GM21576 (cell line): ENCODE results near the gene MRPL52.
"Not testable (repeated sequence)": the region's sequence is repeated elsewhere in the genome, so short reads cannot be mapped to it uniquely, and the experiment has no call there.

Experiments used
- ATAC-seq: cut with Tn5 transposase; IDR thresholded peaks from one replicate; pipeline ENCODE4 v1.9.1; 2021; ENCODE audit warnings: mild to moderate bottlenecking, moderate library complexity; ENCODE audit not compliant: unreplicated experiment

MRPL52 gene

DNA sequence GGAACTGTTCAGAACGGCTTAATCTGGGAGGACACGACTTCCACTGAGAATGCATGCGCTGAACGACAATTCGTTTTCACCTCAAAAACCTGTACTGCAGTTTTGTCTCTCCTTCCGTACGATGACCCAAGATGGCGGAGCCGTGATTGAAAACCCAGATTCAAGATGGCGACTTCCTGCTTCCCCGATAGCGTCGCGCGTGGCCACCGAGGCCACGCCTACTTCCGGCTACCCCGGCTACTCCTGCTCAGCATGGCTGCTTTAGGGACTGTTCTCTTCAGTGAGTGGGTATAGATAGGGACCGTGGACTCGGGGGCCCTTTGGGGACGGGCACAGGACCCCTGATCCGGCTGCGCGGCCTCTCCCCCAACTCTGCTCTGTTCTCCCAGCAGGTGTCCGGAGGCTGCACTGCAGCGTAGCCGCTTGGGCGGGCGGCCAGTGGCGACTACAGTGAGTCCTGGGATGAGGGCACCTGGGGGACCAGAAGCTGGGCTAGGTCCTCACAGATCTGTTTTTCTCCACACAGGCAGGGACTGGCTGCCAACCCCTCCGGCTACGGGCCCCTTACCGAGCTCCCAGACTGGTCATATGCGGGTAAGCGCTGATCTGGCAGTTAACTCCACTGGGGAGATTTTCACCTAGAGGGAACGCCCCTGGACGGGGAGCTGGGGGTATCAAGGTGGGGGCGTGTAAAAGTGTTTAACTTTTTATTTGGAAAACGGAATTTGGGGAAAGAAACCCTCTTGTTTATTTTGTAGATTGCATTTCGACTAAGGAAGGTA, at the start of gene MRPL52:
Gene MRPL52, plus strand, starts transcription at position 227 of the 782 bp plus-strand sequence. Its CDS starts 26 bp downstream, at position 253.
- ATAC-seq, result peak; percentile 87

DNA sequence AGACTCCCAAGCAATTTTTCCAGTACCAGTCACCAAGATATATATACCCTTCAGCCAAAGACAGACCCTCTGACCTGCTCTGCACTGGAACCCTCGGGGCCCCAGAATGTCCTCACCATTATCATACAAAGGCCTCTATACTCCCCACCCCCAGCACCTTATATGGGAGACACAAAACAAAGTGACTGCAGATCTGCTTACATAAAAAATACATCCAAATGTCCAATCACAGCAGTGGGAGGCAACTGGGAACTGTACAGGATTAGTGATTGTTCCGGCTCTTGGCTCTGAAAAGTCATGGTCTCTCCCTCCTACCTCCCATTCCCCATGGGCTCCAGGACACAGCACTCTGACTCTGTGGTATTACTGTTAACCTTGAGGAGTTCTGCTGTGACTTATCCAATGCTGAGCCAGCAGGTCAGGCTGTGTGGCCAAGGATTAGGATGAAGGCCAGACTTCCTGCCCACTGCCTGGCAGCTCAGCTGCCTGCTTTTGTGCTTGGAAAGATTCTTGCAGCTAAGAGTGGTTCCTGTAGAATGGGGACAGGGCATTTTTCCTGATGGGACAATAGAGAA, 49.5 kb upstream of the MRPL52 start:
- no peak for ATAC-seq

DNA sequence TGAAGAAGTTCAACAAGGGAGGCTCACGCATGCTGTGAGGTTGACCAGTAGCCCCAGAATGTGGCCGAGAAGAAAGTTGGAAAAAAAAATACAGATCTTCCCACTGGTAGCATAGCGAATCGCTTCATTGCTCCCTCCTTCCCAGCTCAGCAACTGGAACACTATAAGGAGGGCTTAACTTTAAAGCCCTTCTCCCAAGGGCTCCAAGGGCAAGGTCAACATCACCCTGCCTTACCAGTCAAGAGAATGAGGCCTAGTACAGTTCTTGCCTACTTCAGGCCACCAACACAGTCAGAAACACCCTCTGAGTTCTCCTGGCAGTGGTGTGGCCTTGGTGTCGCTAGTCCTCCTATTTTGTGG, 48.8 kb upstream of the MRPL52 start:
- no peak for ATAC-seq

DNA sequence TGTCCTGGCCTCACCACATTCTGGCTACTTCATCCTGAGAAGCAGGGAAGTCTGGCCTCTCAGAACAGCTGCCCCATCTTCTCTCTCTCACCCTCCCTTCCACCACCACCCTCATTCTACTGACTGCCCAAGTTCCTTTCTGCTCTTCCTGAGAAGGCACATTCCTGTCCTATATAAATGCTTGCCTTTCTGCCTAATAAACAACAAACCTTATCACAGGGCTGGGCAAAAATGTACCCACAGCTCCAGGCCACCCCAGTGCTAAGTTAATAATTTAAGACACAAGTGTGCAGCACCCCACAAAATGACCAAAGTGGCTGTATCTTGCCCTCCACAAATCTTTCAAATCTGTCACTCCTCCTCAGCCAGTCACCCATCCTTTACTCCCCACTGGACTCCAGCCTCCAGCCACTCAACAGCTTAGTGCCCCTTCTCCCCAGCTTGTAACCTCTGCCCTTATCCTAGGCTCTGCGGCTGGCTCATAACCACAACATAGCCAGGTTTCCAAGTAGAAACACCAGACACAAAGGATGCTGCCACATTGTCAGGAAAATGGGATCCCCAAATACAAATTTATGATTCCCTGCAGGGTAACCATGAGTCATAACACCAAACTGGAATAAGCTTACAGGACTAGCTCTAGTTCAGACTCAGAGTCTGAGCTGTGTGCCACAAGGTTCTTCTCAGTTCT, 48.2 kb upstream of the MRPL52 start:
- no peak for ATAC-seq

DNA sequence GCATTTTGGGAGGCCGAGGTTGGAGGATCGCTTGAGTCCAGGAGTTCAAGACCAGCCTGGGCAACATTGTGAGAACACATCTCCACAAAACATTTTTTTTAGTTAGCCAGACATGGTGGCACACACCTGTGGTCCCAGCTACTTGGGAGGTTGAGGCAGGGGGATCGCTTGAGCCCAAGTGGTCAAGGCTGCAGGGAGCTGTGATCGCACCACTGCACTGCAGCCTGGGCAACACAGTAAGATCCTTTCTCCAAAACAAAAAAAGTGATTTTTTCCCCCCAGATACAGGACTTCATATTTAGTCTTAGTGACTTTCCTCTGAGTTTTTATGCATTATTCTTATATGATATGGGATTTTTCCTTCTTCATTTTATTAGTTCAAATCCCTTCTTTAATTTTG, 43.0 kb upstream of the MRPL52 start:
- no peak for ATAC-seq

DNA sequence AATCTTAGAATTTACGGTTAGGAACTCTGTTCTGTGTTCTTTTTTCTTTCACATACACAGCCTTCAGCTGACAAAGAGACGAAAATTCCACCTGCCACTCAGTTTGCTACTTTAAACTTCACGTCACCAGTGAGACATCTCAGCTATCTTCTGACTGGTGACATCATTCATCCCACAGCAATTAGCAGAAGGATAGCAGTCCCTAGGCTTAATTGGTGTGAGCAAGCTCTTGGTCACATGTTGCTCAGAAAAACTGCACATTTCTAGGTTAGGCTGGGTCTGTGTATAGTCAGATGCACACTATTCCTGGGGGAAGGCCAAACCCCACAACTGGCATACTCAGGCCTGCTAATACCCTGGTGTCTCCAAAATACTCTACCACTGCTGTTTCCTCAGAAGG, 38.4 kb upstream of the MRPL52 start:
- ATAC-seq, result no peak

DNA sequence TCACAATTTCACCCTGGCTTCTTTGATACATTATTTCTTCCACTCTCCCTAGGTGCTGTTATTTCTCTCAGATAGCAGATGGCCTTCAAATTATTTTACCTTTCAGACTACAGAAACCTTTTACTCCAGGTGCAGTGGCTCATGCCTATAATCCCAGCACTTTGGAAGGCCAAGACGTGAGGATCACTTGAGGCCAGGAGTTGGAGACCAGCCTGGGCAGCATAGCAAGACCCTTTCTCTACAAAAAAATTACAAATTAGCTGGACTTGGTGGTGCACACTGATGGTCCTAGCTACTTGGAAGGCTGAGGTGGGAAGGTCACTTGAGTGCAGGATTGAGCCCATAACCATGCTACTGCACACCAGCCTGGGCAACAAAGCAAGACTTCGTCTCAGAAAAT, 37.5 kb upstream of the MRPL52 start:
- ATAC-seq, result no peak

DNA sequence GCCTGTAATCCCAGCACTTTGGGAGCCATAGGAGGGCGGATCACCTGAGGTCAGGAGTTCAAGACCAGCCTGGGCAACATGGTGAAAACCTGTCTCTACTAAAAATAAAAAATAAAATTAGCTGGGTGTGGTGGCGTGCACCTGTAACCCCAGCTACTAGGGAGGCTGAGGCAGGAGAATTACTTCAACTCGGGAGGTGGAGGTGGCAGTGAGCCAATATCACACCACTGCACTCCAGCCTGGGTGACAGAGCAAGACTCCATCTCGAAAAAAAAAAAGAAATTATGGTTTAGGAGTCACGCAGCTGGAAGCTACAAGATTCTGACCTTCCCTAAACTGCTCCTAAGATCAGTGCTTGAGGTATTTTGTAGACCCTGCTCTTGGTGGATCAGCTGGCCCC, 36.1 kb upstream of the MRPL52 start:
- not testable (repeated sequence) for ATAC-seq

DNA sequence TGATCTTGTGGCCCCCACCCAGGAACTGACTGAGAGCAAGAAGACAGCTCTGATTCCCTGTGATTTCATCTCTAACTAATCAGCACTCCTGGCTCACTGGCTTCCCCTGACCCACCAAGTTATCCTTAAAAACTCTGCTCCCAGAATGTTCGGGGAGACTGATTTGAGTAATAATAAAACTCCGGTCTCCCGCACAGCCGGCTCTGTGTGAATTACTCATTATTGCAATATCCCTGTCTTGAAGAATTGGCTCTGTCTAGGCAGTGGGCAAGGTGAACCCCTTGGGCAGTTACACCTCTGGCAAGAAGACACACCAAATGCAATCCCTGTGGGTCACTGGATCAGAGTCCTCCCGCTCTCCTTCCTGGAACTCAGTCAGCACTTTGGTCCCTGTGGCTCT, 35.7 kb upstream of the MRPL52 start:
- ATAC-seq, result no peak

DNA sequence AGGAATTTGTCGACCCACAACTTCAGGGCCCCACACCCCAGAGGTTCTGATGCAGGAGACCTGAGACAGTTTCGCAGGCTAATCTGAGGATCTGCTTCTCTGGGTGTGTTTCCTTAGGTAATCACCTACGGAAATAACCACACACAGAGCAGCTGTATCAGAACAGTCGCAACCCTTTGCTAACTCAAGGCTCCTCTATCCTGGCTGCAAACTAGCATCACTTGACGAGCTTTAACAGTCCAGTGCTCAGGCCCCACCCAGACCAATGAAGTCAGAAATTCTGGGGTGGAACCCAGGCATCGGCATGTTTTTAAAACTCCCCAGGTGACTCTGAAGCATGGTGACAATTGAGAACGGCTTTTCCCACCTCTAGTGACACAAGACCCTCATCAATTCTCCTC, 35.1 kb upstream of the MRPL52 start:
- peak; percentile 56 for ATAC-seq

DNA sequence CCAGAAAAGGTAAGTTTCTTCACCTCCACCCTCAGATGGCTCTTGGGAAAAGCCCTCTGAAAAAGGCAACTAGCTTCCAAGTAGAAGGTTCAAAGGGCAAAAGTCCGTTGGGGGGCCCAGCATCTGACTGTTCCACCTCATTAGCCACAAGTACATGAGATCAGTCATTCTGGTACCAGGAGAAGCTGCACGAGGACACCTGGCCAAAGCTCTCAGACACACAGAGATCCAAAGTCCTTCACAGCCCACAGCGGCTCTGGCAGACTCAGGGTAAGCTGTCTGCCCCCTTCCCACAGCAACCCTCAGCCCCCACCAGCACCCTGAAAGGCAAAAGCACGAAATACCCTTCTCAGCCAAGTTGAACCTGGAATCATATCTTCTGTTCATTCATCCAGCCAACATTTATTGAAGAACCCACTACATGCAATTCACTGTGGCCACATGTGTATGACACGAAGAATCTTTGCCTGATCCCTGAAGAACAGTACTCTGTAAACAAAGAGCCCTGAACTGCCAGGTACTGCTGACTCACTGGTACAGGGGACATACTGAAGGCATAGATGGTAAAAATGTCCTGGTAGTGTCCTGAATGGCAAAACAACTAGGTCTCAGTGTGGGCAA, 33.5 kb upstream of the MRPL52 start:
- ATAC-seq, result no peak

DNA sequence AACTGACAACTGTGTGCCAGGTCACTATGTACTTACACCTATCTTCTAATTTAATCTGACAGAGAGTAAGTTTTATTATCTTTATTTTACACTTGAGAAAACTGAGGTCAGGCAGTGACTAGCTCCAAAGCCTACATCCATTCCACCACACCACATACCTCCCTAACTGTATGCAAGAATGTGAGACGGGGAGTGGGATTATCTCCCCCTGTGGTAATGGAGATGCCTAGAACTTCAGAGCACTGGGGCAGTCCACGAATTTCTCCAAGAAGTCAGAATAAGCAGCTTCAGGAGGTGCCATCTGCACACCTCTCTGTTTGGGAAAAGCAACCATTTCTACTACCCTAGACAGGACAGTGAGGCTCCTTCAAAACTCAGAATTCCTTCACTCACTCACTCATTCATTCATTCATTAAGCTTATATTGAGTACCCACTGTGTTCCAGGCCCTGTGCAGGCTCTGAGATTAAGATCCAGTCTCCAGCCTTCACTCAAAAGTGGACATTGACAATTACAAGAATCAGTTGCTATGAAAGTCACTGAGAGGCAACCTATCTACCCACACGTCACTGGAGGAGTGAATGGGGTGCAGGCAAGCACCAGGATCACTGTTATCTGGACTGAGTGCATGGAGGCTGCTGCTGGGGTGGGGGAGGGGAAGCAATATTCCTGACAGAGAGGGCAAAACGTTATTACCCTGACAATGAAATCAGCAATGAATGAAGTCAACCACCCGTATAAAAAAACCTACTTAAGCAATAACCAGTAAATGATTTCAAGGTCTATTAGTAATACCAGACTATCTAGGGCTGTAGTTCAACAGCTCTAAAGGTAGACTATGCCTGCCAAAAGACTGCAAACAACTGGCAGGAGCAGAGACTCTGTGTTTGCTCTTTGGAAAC, 32.4 kb upstream of the MRPL52 start:
- no peak for ATAC-seq

DNA sequence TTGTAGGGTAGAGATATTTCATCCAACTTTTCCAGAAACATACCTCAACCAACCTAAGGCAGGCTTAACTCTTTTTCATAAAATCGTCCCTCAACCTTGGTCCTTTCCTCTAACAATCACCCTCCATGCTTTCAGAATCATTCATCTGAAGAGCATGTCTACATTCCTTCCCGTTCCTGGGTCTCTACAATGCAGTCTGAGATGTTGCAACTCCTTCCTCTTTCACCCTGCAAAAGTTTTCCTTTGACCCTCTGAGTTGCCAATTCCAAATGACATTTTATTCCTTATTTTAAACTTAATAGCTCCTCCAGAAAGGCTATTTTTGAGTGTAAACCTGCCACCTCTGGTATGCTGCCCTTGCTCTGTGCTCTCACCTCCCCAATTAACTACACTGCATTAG, 31.2 kb upstream of the MRPL52 start:
- ATAC-seq, result no peak

DNA sequence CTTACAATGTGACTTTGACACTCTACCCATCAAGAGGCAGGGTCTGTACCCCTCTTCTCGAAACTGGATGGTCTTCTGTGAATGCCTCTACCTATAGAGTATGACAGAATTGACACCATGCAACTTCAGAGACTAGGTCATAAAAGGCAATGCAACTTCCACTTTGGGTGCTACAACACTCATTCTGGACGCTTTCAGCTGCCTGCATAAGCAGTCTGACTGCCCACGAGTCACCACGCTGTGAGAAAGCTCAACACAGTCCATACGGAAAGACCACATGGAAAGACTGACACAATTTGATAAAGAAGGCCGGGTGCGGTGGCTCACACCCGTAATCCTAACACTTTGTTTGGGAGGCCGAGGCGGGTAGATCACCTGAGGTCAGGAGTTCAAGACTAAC, 29.3 kb upstream of the MRPL52 start:
- ATAC-seq, result no peak

DNA sequence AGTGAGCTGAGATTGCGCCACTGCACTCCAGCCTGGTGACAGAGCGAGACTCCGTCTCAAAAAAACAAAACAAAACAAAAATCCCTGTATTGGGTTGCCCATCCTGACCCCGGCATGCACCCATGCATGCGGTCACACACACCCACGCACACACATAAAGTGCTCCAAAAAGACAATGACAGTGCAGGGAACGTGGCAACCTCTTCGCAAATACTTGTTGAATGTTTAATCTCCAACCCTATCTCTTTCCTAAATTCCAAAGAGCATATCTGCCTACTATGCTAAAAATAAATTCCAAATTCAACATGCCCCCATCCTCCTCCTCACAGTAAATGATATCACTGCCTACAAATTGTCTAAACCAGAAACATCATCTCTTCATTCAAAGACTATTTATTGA, 28.0 kb upstream of the MRPL52 start:
- no peak for ATAC-seq

DNA sequence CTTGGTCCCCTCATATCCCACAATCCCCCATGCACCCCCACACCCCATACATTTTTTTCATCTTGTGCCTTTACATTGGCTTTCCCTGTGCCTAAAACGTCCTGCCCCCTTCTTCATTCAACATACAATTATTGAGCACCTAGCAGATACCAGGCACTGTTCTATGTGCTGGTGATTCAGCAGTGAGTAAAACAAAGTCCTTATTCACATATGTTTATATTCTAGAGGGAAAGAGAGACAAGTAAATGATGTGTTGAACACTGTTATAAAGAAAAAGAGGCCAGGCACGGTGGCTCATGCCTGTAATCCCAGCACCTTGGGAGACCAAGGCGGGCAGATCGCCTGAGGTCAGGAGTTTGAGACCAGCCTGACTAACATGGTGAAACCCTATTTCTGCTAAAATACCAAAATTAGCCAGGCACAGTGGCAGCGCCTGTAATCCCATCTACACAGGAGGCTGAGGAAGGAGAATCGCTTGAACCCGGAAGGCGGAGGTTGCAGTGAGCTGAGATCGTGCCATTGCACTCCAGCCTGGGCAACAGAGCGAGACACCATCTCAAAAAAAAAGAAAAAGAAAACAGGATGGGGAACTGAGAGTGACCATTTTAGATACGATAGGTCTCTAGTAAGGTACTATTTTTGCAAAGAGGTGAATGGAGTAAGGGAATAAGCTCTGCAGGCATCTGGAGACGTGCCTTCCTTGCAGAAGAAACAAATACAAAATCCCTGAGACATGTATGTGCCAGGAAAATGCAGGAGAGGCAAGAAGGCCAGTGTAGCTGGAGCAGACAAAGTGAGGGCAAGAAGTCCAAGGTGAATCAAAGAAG, 26.6 kb upstream of the MRPL52 start:
- ATAC-seq, result peak; percentile 42

DNA sequence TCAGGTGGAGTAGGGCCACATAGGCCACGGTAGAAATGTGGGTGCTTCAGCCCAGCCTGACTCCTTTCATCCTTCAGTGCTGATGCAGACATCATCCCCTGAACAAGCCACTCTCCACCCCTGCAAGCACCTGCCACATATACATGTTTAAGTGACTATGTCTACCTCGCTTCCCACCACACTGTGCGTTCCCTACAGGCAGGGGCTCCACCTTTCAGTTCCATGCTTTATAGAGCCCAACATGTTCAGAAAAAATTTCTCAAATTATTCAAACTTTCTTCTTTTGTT, 26.1 kb upstream of the MRPL52 start:
- ATAC-seq, result peak; percentile 40

DNA sequence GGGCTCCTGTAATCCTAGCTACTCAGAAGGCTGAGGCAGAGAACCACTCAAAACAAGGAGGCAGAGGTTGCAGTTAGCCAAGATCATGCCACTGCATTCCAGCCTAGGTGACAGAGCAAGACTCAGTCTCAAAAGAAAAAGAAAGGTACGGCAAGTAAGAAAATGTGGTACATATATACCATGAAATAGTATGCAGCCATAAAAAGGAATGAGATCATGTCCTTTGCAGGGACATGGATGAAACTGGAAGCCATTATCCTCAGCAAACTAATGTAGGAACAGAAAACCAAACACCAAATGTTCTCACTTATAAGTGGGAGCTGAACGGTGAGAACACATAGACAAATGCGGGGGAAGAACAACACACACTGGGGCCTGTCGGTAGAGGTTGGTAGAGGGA, 24.5 kb upstream of the MRPL52 start:
- not testable (repeated sequence) for ATAC-seq

DNA sequence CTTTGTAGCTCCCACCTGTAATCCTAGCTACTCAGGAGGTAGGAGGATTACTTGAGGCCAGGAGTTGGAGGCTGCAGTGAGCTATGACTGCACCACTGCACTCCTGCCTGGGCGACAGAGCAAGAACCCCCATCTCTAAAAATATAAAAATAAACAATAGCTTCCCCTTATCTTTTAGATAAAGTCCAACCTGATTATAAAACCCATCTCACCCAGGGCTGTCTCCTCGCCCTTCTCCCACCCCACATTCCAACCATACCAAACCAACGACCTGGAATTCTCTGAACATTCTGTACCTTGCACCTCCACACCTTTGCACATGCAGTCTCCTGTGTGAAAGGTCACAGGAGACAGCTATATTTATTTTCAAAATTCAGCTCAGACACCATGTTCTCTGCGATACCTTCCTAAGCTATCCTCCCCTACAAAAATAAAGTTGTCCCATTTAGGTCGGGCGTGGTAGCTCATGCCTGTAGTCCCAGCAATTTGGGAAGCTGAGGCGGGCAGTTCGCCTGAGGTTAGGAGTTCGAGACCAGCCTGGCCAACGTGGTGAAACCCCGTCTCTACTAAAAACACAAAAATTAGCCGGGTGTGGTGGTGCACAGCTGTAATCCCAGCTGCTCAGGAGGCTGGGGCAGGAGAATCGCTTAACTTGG, 22.1 kb upstream of the MRPL52 start:
- ATAC-seq, result no peak
